Measurements from ENCODE around the gene SLC39A5.

Gene SLC39A5

DNA sequence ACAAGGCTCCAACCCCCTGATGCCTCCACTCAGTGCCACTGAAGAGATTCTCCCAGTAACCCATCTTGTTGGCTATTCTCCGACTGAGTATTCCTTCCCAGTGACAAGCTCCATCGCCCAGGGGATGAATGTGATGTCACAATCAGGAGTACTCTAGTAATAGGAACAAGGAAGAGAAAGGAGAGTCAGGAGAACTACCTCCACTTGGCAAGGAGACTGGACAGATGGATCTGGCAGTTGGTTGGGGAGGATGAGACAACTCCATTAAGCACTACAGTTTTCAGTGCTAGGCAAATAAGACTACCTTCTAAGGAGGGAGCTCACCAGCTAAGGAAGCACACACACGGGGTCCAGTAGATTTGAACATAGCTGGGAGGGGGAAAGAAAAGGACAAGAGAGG lies 13.4 kb upstream of the SLC39A5 start:
- no peak for DNase-seq

DNA sequence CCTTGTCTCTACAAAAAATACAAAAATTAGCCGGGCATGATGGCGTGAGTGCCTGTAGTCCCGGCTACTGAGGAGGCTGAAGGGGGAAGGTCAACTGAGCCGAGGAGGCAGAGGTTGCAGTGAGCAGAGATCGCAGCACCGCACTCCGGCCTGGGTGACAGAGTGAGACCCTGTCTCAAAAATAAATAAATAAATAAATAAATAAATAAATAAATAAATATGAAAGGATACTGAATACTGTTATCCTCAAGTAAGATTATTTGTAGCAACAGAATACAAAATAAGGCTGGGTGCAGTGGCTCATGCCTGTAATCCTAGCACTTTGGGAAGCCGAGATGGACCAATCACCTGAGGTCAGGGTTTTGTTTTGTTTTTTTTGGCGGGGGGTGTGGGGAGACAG lies 10.0 kb upstream of the SLC39A5 start:
- DNase-seq, result no peak

DNA sequence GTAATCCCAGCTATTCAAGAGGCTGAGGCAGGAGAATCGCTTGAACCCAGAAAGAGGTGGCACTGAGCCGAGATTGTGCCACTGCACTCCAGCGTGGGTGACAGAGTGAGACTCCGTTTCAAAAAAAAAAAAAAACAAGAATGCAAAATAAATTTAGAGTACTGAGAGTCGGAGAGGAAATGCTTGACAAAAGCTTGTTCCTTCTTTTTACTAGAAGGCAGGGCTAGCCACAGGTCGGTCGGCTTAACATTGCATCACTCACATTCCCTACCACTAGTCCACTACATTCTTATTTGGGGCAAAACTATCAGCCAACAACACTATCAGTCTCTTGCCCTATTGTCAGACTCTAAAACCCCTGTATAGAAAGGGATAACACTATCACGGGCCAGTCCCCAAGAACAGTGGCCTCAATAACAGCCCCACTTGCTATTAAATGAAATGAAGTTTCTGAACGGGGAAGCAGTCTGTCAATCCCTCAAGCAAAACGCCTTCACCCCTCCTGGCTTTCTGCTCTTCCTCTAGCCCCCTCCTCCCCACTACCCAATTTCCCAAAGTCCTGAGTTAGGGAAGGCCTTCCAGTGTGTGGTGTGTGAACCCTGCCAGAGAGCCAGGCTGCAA lies 9.1 kb upstream of the SLC39A5 start:
- no peak for DNase-seq

DNA sequence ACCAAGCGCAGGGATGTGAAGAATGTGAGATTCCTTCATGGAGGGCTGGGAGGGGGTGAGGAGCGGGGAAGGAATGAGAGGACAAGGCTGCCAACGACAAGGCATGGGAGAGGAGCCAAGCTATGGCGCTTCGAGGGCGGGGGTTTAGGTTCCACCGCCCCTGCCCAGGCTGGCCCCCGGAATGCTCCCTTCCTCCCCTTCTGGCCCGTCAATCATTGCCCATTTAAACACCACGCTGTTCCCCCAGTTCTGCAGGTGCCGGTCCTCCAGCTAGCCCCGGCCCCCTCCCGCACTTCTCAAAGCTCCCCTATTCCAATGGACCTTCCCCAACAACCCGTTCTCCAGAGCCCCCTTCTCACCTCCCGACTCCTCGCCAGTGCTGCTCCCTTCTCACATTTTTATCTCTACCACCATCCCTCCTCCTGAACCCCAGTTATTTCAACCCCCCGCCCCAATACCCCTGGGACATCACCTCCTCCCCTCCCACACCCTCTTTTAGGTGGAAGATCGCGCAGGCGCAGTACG lies 8.6 kb upstream of the SLC39A5 start:
- peak in 1 of 2 experiments; percentile 3 for DNase-seq

DNA sequence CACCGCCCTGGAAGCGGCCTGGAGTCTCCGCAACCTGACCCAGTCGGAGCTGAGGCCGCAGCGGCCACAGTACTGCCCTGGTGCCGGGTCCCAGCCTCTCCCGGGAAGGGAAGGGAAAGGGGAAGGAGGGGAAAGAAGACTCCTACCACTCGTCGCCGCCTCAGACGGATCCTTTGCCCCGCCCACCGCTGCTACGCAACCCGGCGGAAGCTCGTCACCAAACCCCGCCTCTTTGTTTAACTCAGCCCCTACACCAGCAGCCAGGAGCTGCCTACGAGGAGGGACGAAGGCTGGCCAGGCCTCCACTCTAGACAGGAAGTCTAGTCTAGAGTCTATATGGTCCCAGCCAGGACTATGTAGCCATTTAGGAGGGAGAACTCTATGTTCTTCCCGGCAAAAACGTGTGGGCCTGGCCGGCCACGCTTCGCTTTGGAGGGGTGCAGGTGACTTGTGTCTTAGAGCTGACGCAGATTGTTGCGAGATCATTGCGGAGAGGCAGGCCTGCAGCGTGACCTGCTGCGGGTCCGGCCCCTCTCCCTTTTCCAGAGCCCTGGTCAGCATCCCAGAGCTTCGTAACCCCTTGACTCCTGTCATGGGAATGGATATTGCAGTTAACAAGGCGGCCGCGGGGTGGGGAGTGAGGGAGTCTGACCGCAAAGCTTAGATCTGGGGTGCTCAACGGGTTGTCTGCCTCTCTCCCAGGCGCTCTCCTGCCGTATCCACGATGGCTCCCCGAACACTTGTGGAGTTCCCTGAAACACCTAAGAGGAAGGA lies 7.9 kb upstream of the SLC39A5 start, which contains the start of gene RNF41:
Gene RNF41 (minus strand): TSS at position 166 of the 774 bp plus-strand sequence. CDS start 7,875 bp downstream, outside the sequence.
- peak; percentile 94 to 97 for DNase-seq

DNA sequence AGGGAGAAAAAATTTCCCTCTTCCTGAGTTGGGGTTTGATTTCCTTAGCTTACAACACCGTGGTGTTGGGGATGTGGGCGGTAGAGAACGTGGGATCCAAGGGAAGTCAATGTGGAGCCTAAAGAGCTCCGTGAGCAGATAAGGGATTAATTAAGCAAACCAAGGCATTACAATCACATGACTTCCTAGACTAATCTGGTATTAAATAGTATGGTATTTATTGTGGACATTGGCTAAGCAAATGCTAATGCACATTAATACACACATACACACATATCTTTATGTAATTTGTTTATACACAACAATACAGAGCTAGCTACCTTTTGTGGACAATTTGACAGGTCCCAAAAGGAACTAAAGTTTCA lies 7.3 kb upstream of the SLC39A5 start:
- DNase-seq, result no peak

DNA sequence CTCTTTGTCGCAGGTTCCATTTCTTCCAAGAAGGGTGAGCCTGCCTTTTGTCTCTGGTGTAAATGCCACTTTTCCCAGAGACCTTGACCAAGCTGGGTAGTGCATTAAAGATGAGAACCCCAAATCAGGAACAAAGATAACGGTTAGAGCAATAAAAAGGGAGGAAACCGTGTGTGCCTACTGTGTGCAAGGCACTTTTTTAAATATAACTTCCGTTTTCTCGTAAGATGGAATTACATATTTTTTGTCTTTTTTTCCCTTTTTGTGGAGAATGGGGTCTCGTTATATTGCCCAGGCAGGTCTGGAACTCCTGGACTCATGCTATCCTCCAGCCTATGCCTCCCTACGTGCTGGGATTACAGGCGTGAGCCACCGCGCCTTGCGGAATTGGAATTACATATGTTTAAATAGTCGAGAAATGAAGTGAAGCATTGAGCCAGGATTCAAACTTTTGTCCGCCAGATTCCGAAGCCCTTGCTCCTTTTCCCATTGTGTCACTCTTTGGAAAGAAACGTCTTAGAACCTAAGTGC lies 6.2 kb upstream of the SLC39A5 start:
- DNase-seq, result no peak

DNA sequence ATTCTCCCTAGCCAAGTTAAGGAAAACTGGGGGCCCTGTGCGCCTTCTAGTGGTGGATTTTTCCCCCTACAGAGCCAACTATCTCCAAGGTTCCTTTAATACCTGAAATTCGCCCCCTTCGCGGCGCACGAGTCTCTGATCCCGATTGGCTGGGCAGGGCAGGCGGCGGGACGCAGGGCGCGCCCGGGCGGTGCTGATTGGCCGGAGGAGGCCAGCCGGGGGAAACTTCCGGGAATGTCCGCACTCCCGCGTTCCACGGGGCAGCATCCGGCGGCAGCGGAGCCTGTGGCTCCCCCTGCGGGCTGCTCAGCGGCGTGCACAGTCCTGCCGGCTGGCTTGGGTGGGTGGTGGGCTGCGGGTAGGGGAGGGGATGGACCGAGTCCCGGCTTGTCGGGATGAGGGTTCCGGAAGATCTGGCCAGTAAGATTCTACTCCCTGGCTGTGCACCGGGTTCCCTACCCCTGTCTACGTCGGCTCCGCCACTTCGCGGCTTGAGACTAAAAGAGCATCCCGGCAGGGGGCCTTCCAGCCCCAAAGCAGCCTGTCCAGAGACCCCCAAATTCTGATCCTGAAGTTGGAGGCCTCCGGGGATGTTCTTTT lies 5.6 kb upstream of the SLC39A5 start, which contains the start of gene NABP2:
Gene NABP2 (plus strand): TSS at position 241 of the 600 bp plus-strand sequence. CDS start 515 bp downstream, outside the sequence.
- peak; percentile 94 to 96 for DNase-seq

DNA sequence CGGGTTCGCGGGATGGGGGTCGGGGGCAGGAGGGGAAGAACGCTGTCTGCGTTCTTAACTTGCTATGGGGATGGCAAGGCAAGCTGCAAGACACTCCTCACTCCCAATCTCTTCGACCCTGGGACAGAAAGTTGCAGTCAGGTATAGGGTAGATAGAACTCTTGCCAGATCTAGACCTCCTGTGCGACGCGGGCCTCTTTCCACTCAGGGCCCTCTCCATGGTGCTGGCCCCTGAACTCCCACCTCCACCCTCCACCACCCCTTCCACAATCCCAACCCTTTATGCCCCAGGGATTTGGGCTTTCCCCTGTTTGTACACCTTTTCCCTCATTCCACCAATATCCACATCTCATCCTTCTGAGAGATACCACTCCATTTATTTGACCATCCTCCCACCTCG lies 4.9 kb upstream of the SLC39A5 start:
- DNase-seq, result no peak

DNA sequence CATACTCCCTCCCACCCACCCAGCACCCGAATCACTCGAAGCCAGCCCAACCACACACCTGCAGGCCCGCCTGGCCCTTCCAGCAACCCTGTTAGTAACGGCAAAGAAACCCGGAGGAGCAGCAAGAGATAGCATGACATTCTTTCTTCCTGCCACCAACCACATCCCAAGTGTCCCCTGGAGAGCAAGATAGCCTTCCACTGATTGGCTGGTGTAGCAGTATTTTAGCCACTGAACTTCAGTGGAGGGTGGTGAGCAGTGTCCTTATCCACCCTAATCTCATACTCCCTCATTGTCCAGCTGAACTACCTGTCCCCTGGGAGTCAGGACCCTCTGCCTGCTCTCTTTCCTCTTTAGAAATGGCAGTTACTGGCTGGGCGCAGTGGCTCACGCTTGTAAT lies 769 bp upstream of the SLC39A5 start:
- no peak for DNase-seq

DNA sequence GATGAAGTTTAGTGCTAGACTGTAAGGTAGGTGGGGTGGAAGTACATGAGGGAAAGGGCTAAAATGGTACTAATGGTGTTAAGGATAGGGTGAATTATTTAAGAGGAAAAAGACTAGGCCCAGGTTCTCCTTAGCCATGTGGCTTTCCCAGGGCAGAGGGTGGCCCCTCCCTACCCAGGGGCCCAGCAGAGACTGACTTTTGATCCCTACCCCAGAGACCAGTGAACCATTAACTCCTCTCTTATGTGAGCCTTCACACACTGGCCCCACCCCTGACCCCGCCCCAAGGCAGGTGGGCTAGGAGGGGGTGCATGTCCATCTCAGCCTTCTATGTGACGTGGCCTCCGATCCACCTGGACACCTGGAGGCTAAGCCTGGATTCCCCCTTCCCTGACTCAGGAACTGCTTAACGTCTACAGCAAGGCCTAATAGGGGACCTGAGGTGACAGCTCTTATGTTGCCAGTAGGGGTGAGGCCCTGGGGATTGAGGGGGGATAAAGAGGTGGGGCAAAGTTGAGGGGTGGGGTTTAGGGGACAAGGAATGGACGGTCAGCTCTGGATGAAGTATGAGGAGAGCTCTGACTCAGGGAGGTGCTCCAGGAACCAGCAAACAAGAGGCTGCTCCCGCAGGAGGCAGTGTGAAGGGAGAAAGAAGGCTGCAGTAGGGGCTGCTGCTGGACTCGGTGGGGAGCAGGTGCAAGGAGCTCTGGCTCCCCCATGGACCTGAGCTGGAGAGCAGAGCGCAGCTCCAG lies 757 bp downstream of the SLC39A5 start:
- DNase-seq, result no peak

DNA sequence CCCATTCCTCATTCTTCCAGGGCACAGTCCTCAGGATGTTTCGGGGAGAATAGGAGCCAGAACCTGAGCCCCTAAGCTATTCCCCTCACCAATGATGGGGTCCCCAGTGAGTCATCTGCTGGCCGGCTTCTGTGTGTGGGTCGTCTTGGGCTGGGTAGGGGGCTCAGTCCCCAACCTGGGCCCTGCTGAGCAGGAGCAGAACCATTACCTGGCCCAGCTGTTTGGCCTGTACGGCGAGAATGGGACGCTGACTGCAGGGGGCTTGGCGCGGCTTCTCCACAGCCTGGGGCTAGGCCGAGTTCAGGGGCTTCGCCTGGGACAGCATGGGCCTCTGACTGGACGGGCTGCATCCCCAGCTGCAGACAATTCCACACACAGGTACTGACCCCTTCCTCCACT lies 1.3 kb downstream of the SLC39A5 start:
- DNase-seq, result no peak

DNA sequence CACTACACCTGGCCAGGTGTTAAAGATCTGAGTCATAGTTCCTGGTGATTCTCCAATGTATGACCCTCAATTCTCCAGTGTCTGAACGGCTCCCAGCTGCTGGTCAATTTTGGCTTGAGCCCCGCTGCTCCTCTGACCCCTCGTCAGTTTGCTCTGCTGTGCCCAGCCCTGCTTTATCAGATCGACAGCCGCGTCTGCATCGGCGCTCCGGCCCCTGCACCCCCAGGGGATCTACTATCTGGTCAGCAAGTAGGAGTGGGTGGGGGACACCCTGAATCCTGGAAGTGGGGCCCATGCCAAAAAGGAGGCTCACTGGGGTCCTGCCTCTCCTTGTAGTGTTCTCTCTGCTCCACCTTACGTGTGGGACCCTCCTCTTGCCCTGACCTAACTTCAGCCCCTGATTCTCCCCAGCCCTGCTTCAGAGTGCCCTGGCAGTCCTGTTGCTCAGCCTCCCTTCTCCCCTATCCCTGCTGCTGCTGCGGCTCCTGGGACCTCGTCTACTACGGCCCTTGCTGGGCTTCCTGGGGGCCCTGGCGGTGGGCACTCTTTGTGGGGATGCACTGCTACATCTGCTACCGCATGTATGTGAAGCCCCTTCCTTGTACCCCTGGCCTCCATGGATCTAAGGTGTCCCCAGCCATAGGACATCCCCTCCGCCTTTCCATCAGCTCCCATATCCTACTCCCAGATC lies 5.0 kb downstream of the SLC39A5 start:
- no peak for DNase-seq

DNA sequence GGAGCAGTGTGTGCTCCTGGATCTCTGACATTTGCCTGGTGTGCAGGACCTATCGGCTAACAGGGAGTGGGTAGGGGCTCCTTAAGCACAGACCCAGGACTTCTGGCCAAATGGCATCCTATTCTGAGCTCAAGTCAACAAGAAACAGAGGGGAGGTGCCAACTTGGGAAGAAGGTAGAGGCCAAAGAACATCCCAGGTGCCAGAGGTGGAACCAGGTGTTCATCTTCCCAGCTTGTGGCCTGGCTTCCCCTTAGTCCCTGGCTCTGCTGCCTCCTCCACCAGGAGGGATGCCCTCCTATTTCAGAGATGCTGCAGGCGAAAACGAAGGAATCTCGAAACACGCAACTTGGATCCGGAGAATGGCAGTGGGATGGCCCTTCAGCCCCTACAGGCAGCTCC lies 6.2 kb downstream of the SLC39A5 start:
- DNase-seq, result no peak

DNA sequence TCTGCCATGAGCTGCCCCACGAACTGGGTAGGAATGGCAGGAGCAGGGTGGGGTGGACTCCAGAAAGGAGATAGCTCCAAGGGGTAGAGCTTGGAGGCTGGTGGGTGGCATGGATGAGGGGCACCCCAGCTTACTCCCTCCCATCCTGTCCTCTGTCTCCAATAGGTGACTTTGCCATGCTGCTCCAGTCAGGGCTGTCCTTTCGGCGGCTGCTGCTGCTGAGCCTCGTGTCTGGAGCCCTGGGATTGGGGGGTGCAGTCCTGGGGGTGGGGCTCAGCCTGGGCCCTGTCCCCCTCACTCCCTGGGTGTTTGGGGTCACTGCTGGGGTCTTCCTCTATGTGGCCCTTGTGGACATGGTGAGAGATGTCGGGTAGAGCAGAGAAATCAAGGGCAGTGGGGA lies 7.1 kb downstream of the SLC39A5 start:
- DNase-seq, result no peak

DNA sequence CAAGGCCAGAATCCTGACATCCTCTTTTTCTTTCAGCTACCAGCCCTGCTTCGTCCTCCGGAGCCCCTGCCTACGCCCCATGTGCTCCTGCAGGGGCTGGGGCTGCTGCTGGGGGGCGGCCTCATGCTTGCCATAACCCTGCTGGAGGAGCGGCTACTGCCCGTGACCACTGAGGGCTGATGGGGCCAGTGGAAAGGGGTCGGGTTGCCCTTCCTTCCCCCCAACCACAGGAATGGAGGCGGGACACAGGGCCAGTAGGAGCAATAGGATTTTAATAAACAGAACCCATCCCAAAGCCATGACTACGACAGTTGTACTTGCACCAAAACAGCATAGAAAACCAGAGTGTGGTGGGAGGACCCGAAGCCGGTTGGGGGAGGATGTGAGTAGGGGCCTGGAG lies 7.7 kb downstream of the SLC39A5 start:
- DNase-seq, result no peak

DNA sequence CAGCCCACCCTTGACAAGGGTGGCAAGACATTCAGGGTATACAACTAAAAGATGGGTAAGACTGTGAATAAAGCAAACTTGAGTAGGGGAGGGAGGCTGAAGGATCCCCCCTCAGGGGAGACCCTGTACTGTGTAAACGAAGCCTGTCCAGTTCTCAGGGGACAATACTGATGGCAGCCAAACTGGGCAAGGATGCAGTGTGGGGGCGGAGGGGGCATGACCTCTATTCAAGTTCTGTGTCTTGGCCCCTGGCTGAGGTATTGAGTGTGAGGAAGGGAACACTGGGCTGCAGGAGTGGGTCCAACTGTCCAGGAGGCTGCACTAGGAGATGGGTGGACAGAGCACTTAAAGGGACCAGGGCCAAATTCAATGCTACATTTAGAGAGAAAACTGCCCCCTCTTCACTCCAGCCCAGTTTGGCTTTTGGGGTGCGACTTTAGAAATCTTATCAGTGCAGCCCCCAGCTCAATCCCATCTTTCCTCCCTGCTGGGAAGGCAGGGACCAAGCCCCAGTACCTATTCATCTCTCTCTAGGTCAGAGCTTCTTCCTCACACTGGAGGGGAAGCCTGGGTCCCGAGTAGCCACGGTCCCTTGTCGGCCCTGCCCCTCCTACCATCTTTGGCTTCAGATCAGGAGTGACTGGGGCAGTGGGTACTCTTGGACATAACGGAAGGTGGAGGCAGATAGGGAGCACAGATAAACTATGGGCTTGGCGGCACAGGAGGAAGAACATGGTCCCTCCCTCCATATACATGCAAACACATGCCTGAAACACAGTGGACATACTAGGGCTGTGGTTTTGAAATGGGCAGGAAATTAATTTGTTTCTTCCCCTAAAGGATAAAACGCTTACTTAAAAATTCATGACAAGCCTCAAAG lies 11.8 kb downstream of the SLC39A5 start:
- no peak for DNase-seq

DNA sequence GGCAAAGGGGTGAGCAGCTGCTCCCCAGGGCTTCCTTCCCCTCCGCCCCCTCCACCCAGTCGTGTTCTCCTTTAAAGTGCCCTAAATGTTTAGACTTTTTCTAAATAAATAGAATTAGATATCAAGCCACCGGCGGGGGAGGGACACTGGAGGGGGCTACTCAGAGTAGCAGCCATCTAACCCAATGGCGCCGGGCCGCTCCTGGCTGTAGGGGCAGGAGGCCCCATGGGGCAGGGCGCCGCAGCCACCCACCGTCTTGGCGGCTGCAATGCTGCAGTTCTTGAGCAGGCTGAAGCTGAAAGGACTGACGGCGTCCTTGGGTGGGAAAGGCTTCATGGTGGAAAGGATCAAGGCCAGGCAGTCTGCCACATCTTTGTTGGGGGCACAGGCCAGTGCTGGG lies 13.1 kb downstream of the SLC39A5 start:
- DNase-seq, result no peak

DNA sequence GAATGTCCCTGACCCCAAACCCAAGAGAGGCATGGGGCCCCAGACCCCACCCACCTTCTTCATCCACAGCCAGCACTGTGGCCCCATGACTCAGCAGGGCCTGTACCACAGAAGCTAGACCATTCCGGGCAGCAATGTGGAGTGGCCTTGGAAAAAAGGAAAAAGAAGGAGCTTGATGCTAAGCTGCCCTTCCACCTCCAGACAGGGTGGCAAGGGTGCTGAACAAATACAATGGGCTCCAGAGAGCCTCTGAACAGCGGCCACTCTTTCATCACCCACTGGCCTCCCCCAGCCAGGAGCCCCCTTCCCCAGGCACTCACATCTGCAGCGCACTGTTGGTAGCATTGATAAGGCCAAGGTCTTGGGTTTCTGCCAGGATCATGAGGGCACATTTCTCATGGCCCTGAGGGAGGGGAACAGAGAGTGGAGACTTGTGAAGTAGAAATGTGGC lies 13.9 kb downstream of the SLC39A5 start:
- no peak for DNase-seq

DNA sequence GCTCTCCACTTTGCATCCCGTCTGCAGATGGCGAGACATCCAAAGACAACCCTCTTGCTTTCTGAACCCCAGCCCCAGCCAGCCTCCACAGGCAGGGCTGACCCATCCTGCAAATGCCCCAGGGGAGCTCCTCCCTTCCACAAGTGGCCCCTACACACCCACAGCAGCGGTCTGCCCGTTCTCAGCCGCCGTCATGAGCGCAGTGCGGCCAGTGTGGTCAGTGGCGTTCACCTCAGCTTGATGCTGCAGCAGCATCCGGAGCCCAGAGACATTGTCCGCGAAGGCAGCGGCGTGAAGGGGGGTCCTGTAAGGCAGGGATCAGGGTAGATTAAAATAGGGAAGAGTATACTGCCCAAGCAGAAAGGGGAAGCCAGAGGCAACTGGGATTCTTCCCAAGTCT lies 14.6 kb downstream of the SLC39A5 start:
- no peak for DNase-seq

DNA sequence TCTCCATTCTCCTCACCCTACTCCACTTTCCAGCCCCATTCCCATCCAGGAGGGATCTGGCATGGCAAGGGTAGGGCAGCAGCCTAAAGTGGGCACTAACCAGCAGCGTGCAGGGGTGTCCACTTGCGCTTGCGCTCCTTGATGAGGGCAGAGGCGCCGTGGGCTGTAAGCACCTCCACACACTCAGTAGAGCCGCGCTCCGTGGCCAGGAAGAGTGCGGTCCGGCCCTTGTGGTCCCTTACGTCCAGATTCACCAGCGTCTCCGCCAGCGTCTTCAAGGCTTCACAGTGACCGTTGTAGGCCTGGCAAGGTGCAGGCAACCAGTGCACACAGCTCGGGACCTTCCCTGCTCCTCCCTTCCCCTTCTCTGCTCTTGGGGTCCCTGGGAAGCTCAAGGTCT lies 18.1 kb downstream of the SLC39A5 start:
- no peak for DNase-seq
